Liver (tissue), 9 donors: ENCODE results near the gene LHCGR. TPM values are rescaled to one million over a fixed set of nuclear protein-coding genes. Genes with fewer than 3 reads are reported as not detected.

Source experiments
- DNase-seq: peaks from one replicate; pipeline ENCODE4 v3.0.0-alpha.2; 2017; ENCODE audit warnings: low spot score
- H3K27ac ChIP-seq, 2 donors: one replicate each; pipeline ENCODE4 v1.7.0; 2013; ENCODE audit warnings: inconsistent platforms in 2 of 2, low read length in 2 of 2, control low read depth in 1 of 2, low read depth in 1 of 2, mild to moderate bottlenecking in 1 of 2
- H3K27me3 ChIP-seq, 4 donors: one replicate each; pipeline versions ENCODE4 v1.6.1 to v1.7.0; 2013; ENCODE audit warnings: low read length in 3 of 4, inconsistent platforms in 1 of 4, mild to moderate bottlenecking in 1 of 4, moderate library complexity in 1 of 4; ENCODE audit not compliant: control insufficient read depth in 4 of 4, insufficient read depth in 4 of 4
- H3K36me3 ChIP-seq, 4 donors: one replicate each; pipeline versions ENCODE4 v1.6.1 to v1.7.0; 2013; ENCODE audit warnings: low read length in 3 of 4, mild to moderate bottlenecking in 3 of 4, low read depth in 1 of 4, moderate library complexity in 1 of 4; ENCODE audit not compliant: control insufficient read depth in 4 of 4, insufficient read depth in 3 of 4
- H3K4me1 ChIP-seq, 4 donors: one replicate each; pipeline versions ENCODE4 v1.6.1 to v1.7.0; 2013; ENCODE audit warnings: low read length in 3 of 4, mild to moderate bottlenecking in 3 of 4, moderate library complexity in 1 of 4; ENCODE audit not compliant: control insufficient read depth in 4 of 4, insufficient read depth in 4 of 4
- H3K4me3 ChIP-seq, 3 donors: one replicate each; pipeline versions ENCODE4 v1.6.1 to v1.7.0; 2013; ENCODE audit warnings: low read length in 3 of 3, control low read depth in 1 of 3, low read depth in 1 of 3, mild to moderate bottlenecking in 1 of 3
- H3K9ac ChIP-seq, 2 donors: one replicate each; pipeline ENCODE4 v1.7.0; 2013; ENCODE audit warnings: low read length in 2 of 2, mild to moderate bottlenecking in 2 of 2, moderate library complexity in 2 of 2, control low read depth in 1 of 2, low read depth in 1 of 2
- H3K9me3 ChIP-seq, 4 donors: one replicate each; pipeline versions ENCODE4 v1.6.1 to v1.7.0; 2013; ENCODE audit warnings: low read length in 3 of 4; ENCODE audit not compliant: control insufficient read depth in 4 of 4
- ATF3 ChIP-seq: IDR thresholded peaks from 2 replicates; pipeline ENCODE4 v1.6.1; 2016; ENCODE audit warnings: antibody characterized with exemption
- CTCF ChIP-seq: fragments of 150-350 bp; IDR thresholded peaks from 2 replicates; pipeline ENCODE4 v1.5.1; 2017; ENCODE audit warnings: improper control_type of control experiment, low read depth, low read length; ENCODE audit not compliant: missing input control
- EGR1 ChIP-seq, 2 donors: IDR thresholded peaks; 2 replicates each; pipeline ENCODE4 v1.6.1; 2016 to 2018; ENCODE audit warnings: antibody characterized with exemption in 2 of 2, low read depth in 2 of 2
- FOXA1 ChIP-seq: IDR thresholded peaks from 2 replicates; pipeline ENCODE4 v1.6.1; 2016; ENCODE audit warnings: antibody characterized with exemption
- FOXA2 ChIP-seq: IDR thresholded peaks from 2 replicates; pipeline ENCODE4 v1.6.1; 2016; ENCODE audit warnings: antibody characterized with exemption
- GABPA ChIP-seq, 2 donors: IDR thresholded peaks in 1 of 2; conservative IDR thresholded peaks in 1 of 2; 2 replicates each; pipeline ENCODE4 v1.6.1; 2016; ENCODE audit warnings: antibody characterized with exemption in 2 of 2, mild to moderate bottlenecking in 1 of 2, moderate library complexity in 1 of 2
- HNF4A ChIP-seq, 2 donors: conservative IDR thresholded peaks; 2 replicates each; pipeline ENCODE4 v1.6.1; 2016; ENCODE audit warnings: antibody characterized with exemption in 2 of 2, mild to moderate bottlenecking in 2 of 2
- HNF4G ChIP-seq: IDR thresholded peaks from 2 replicates; pipeline ENCODE4 v1.6.1; 2016; ENCODE audit warnings: antibody characterized with exemption
- JUND ChIP-seq, 2 donors: IDR thresholded peaks; 2 replicates each; pipeline ENCODE4 v1.6.1; 2016; ENCODE audit warnings: antibody characterized with exemption in 2 of 2
- MAX ChIP-seq: IDR thresholded peaks from 2 replicates; pipeline ENCODE4 v1.6.1; 2016; ENCODE audit warnings: antibody characterized with exemption
- NR2F2 ChIP-seq: IDR thresholded peaks from 2 replicates; pipeline ENCODE4 v1.6.1; 2016; ENCODE audit warnings: antibody characterized with exemption
- RAD21 ChIP-seq, 2 donors: IDR thresholded peaks; 2 replicates each; pipeline ENCODE4 v1.6.1; 2016; ENCODE audit warnings: antibody characterized with exemption in 2 of 2, mild to moderate bottlenecking in 2 of 2
- REST ChIP-seq: IDR thresholded peaks from 2 replicates; pipeline ENCODE4 v1.6.1; 2016; ENCODE audit warnings: antibody characterized with exemption, mild to moderate bottlenecking
- RXRA ChIP-seq, 2 donors: IDR thresholded peaks; 2 replicates each; pipeline ENCODE4 v1.6.1; 2017 to 2018; ENCODE audit warnings: antibody characterized with exemption in 2 of 2, mild to moderate bottlenecking in 1 of 2
- SP1 ChIP-seq: IDR thresholded peaks from 2 replicates; pipeline ENCODE4 v1.6.1; 2018; ENCODE audit warnings: antibody characterized with exemption, mild to moderate bottlenecking
- TAF1 ChIP-seq: conservative IDR thresholded peaks from 2 replicates; pipeline ENCODE4 v1.6.1; 2016; ENCODE audit warnings: antibody characterized with exemption, mild to moderate bottlenecking
- YY1 ChIP-seq: IDR thresholded peaks from 2 replicates; pipeline ENCODE4 v1.6.1; 2016; ENCODE audit warnings: antibody characterized with exemption, mild to moderate bottlenecking
- ZBTB33 ChIP-seq: IDR thresholded peaks from 2 replicates; pipeline ENCODE4 v1.6.1; 2016; ENCODE audit warnings: antibody characterized with exemption
- WGBS: extraction: QIAGEN DNeasy Blood & Tissue Kit; methylation state at CpG from one replicate; pipeline ENCODE4 v1.1.7; 2013; 5-methylcytosine and 5-hydroxymethylcytosine counted together
- polyA plus RNA-seq, 2 donors: library from polyadenylated mRNA; stranded (reverse) in 1 of 2; unstranded in 1 of 2; fragments of 200-250 nt in 1 of 2; fragments of >200 nt in 1 of 2; fragmentation: Nextera tagmentation in 1 of 2; extraction: Ambion mirVana in 1 of 2; gene quantifications; one replicate each; pipeline versions ENCODE4 v1.2.1 to v1.2.3, GENCODE V29; 2013 to 2015
- total RNA-seq, 2 donors: library from RNA; depleted of rRNA; stranded (reverse); fragments of >200 nt; gene quantifications; one replicate each; pipeline ENCODE4 v1.2.3, GENCODE V29; 2014
- donor health status: healthy.
- donor health status: healthy.
- donor health status: healthy.
- donor health status: healthy.
- donor health status: healthy.

LHCGR gene
- total and polyA plus RNA-seq, 4 donors, result not detected

GRCh38 chr2:48668992-48669391, 86.5 kb downstream of the LHCGR start (continued):
- TF ChIP-seq CTCF (no peak), HNF4A (conservative IDR thresholded peaks at IDR 0.05) (no peak), ATF3 (no peak), FOXA2 (no peak)

GRCh38 chr2:48651158-48651790, 104.2 kb downstream of the LHCGR start:
- Histone ChIP-seq H3K36me3 (no peaks in the 10 kb centered on the region), H3K9me3 (no peaks in the 10 kb centered on the region), H3K4me3 (no peak overlapping the region), H3K9ac (no peak overlapping the region), H3K27ac (no peak overlapping the region), H3K4me1 (no peaks in the 10 kb centered on the region), H3K27me3 (no peaks in the 10 kb centered on the region)
- DNase-seq, result no peak
- 51% methylated on average over 4 of the region's 4 CpGs for WGBS
- TF ChIP-seq REST, result no peak
- TF ChIP-seq FOXA1, result no peak
- no peak for TF ChIP-seq FOXA2
- no peak for TF ChIP-seq HNF4A (conservative IDR thresholded peaks at IDR 0.05)
- no peak for TF ChIP-seq MAX
- no peak for TF ChIP-seq CTCF
- no peak for TF ChIP-seq NR2F2
- no peak for TF ChIP-seq JUND (IDR thresholded peaks at IDR 0.05)
- TF ChIP-seq YY1, result no peak
- no peak for TF ChIP-seq EGR1 (IDR thresholded peaks at IDR 0.05; ENCODE audit: low read depth in 2 of 2)
- TF ChIP-seq ATF3, result no peak
- TF ChIP-seq TAF1, result no peak
- TF ChIP-seq RAD21 (IDR thresholded peaks at IDR 0.05), result no peak
- no peak for TF ChIP-seq RXRA (IDR thresholded peaks at IDR 0.05)
- TF ChIP-seq GABPA (IDR thresholded peaks at IDR 0.05 in 1 of 2, conservative IDR thresholded peaks at IDR 0.05 in 1 of 2), result no peak
- TF ChIP-seq SP1, result no peak
- no peak for TF ChIP-seq HNF4G
- TF ChIP-seq ZBTB33, result no peak
